CD4-positive, alpha-beta T cell treated with Interleukin-12 subunit alpha and Interleukin-12 subunit beta, for 1 hour (primary cell): ENCODE measurements around the gene FAM186B.

ENCODE experiments used
- DNase-seq: peaks from one replicate; pipeline ENCODE4 v3.0.0-alpha.2; 2020

FAM186B gene

GRCh38 chr12:49604856-49605255 lies 583 bp downstream of the FAM186B start:
- no peak for DNase-seq

GRCh38 chr12:49603721-49604120 lies 1.7 kb downstream of the FAM186B start:
- DNase-seq, result no peak

DNA sequence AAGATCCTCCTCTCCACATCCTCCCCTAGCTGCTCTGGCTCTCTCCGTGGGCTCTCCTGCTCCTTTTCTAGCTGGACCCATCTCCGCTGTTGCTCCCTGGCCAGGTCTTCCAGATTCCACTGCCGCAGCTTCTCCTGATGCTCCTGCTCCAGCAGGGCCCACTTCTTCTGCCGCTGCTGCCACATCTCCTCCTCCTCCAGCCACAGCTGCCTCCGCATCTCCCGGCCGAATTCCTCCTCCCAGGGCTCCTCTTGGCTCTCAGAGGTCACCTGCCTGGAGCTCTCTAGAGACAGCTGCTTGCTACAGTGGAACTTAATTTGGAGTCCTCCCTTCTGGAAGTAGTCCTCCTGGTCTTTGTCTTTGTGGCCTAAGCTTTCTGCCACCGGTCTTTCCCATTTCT lies 5.5 kb downstream of the FAM186B start:
- DNase-seq, result no peak

DNA sequence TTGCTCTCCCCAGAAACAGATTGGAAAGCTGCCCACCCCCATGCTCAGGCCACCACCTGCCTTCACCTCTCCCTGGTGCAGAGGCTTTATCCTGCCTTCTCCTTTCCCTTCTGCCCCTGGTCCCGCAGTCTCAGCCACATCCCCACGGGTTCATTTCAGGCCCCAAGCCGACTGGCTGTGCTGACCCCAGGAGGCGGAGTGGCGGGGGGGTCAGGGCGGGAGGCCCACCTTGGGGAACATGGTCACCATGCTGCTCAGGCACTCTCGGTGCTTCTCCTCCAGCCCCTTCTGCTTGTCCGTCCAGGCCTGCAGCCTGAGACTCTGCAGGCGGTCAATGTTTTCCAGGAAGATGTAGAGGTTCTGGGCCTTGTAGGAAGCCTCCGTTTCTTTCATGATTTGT lies 6.9 kb downstream of the FAM186B start:
- DNase-seq, result no peak

- DNase-seq, result no peak
Observed at GRCh38 chr12:49588721-49589516, 16.5 kb downstream of the FAM186B start.

DNA sequence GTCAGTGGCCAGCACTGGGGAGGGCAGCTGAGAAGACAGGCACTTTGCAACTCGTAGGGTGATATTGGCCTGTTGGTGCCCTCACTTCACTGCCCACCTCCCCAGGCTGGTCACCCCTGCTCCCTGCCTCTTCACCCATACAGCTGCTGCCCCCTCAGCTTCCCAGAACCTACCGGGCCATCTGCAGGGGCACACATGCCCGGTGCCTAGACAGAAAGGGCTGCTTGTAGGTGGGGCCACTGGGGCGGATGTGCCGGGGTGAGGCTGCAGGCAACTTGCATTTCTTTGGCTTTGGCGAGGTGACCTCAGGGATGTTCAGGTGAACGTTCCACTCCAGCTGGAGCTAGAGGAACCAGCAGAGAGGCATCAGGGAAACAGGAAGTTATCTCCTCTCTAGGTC lies 17.2 kb downstream of the FAM186B start:
- DNase-seq, result no peak

- DNase-seq, result no peak
Observed at GRCh38 chr12:49587174-49587908, 18.1 kb downstream of the FAM186B start.

GRCh38 chr12:49585477-49586459 lies 19.7 kb downstream of the FAM186B start:
- no peak for DNase-seq

DNA sequence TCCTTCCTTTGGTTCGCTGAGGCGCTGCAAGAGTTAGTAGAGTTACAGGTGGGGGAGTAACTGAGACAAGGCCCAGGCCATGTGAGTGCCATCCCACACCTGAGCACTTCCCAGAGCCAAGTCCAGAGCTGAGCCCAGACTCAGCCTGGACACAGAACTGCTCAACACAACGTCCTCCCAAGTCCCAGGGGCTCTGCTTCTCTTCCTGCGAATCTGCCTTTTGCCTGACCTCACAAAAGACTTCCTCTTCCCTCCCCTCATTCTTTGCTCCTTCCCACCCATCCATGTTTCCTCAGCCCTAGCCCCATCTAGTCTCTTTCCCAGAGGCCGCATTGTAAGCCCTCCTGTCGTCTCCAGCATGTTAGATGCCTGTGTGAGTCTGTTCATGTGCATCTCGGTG lies 20.8 kb downstream of the FAM186B start:
- no peak for DNase-seq

DNA sequence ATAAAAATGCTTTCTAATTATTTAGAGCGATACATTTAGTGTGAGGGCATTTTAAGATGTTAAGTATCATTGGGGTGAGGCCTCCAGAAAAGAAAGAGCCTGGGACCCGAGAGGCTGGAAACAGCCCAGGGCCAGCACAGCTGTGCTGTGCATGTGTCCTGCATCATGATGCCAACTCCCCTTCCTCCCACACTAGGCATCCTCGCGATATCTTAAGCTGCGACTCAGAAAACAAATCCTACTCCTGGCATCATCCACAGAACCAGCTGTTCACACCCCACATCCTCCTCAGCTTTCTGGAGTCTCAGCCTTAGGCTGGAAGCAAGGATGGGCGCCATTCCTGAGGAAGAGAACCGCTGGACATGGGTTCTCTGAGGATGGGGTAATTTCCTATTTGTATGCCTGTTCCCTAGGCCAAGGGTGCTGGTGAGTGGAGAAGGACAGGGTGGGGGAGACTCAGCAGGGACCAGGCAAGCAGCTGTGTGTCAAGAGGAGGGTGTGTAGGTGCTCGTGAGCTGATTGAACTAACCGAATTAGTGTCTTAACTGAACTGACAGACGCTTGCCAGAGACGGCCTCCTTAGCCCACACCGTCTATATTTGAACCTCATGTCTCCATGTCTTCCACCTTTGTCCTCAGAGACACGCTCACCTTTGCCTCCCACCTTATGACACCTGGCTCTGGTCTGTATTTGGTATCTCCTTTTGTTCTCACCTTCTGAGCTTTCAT lies 21.9 kb downstream of the FAM186B start:
- DNase-seq, result no peak

DNA sequence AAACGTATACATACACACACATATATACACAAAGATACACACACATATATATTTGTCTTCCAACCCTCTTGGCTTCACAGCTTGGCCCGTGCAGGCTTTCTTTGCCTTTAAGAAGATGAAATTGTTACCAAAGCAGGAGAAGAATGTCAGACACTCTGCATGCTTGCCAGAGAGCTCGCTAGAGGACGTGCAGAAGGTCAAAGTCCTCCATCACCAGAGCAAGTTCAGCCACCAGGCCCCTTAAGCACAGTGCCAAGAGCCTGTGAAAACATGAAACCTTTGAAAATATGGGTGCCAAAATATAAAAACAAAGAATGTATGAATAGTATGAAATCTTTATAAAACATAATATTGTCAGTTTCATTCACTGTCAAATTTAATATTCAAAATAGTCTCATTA lies 22.6 kb downstream of the FAM186B start:
- no peak for DNase-seq

DNA sequence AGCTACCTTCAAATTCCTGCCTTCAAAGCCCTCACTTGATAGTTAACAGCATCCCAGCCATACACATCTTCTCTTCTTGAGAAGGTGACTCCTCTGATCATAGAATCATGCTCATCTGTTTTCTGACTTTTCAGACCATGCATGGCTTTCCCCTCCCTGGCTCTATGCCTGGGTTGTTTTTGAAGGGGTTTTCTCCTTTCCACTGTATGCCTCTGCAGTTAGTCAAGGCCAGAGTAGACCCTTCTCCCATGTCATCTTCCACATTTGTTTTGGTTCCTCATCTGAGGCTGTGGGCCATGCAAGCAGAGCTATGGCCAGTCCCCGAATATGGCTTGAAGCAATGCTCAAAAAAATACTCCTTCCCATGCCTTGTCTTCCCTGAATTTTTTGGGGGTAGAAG lies 23.2 kb downstream of the FAM186B start:
- no peak for DNase-seq

GRCh38 chr12:49580572-49581535 lies 24.6 kb downstream of the FAM186B start:
- peak; percentile 60 for DNase-seq

DNA sequence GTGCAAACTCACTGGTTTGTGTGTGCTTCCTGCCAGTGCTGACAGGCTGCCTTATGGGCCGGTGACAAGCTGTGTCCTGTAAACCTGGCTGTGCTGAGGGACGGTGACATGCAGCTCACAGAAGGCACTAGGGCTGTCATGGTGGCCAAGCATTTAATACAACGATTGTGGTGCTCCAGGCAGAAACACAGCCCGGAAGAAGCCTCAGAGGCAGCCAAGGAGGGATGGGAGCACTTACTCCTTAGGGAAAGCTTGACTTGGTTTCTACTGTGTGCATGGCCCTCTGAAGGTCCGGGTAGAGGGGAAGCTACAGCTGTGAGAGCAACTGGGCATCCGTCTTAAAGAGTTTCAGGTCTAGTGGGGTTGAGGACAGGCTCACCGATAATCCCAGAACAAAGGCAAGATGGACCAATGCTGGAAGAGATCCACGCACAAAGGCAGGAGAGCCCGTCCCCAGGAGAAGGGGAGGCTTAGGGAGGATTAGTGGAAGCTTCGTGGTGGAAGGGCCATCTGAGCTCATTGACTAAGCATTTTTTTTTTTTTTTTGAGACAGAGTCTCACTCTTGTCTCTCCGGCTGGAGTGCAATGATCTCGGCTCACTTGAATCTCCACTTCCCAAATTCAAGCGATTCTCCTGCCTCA lies 26.8 kb downstream of the FAM186B start:
- DNase-seq, result no peak

GRCh38 chr12:49577589-49578315 lies 27.7 kb downstream of the FAM186B start:
- no peak for DNase-seq

DNA sequence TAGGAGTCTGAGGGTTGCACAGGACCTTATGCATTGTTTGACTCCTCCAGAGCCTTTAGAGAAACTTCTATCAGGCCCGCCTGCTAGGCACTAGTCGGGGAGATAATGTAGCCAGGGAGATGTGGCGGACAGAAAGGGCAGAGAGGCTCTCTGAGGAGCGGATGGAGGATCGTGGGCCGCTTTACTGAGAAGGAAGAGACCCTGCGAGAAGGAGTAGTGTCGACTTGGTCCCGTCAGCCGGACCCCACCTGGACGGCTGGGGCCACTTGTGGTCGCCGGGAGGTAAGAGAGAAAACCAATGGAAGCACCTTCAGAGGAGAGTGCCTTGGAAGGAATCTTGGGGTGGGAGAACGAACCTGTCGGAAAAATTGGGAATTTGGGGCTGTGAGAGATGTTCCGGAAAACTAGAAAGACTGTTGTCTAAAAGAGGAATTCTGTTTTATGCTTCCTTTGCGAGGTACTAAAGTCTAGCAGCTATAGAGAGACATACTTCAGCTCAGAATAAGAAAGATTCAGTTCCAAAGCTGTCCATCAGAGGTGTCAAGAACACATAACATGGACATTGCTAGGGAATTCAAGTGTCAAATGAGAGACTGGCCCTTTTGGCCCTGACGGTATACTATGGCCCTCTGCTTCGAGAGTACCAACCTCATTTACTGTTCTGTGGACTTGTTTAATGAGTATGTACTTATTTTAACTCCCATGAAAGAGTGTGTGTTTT lies 36.8 kb downstream of the FAM186B start:
- DNase-seq, result peak; percentile 10

GRCh38 chr12:49567611-49568441 lies 37.6 kb downstream of the FAM186B start, which contains the start of gene MCRS1:
MCRS1 (minus strand) TSS chr12:49568142; CDS start chr12:49566731, 1,411 bp downstream.
- DNase-seq, result peak; percentile 91

DNA sequence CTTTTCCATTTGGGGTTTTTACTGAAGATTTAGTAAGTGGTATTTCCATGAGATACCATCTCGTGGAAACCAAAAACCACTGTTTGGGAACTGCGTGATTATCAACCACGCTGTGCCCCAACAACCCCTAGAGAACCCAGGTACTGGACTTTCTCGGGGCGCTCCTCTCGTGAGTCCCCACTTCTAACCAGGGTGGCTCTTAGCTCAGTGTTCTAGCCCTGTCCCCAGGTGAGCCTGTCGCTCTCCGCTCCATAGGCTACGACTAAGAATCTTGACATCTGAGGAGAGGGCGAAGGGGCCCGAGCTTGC lies 38.2 kb downstream of the FAM186B start:
- DNase-seq, result no peak
